Gastrocnemius medialis (tissue), 4 donors: ENCODE results near the gene NKAPL. TPM values are rescaled to one million over a fixed set of nuclear protein-coding genes. Genes with fewer than 3 reads are reported as not detected.

ENCODE experiments used
- ATAC-seq, 2 donors: fragments of 150-250 bp; one replicate each; pipeline ENCODE4 v1.9.1; 2016
- DNase-seq, 2 donors: peaks; one replicate each; pipeline ENCODE4 v3.0.0-alpha.2; 2019
- H3K27ac ChIP-seq, 4 donors: fragments of 200-600 bp; sonication (generic); 1 replicate in 1 of 4; 2 replicates in 3 of 4; pipeline ENCODE4 v1.5.1; 2016 to 2018; ENCODE audit warnings: mild to moderate bottlenecking in 2 of 4, moderate library complexity in 1 of 4
- H3K27me3 ChIP-seq, 3 donors: fragments of 200-600 bp; sonication (generic) in 2 of 3; 1 replicate in 1 of 3; 2 replicates in 2 of 3; pipeline versions ENCODE4 v1.5.1 to v1.6.0; 2016 to 2019; ENCODE audit warnings: mild to moderate bottlenecking in 1 of 3, moderate library complexity in 1 of 3
- H3K36me3 ChIP-seq, 2 donors: fragments of 200-600 bp; sonication (generic) in 1 of 2; one replicate each; pipeline ENCODE4 v1.5.1; 2017 to 2018
- H3K4me1 ChIP-seq, 2 donors: fragments of 200-600 bp; sonication (generic) in 1 of 2; one replicate each; pipeline ENCODE4 v1.5.1; 2016 to 2017; ENCODE audit warnings: mild to moderate bottlenecking in 2 of 2
- H3K4me3 ChIP-seq, 4 donors: fragments of 200-600 bp; sonication (generic) in 3 of 4; 1 replicate in 1 of 4; 2 replicates in 3 of 4; pipeline ENCODE4 v1.5.1; 2016 to 2019; ENCODE audit warnings: mild to moderate bottlenecking in 2 of 4
- H3K9me3 ChIP-seq, 3 donors: fragments of 200-600 bp; sonication (generic) in 2 of 3; 1 replicate in 1 of 3; 2 replicates in 2 of 3; pipeline ENCODE4 v1.5.1; 2016 to 2019
- POLR2A ChIP-seq, 2 donors: fragments of 450-650 bp; IDR thresholded peaks; one replicate each; pipeline ENCODE4 v1.6.1; 2017; ENCODE audit warnings: antibody characterized with exemption in 2 of 2, mild to moderate bottlenecking in 2 of 2, moderate library complexity in 2 of 2
- in situ Hi-C, 4 donors: fragments of 200-750 bp; cut with MboI; loops; one replicate each; pipeline versions ENCODE4 v1.15.0 to v1.8.0; 2017; ENCODE audit warnings: low sequenced_read_pairs in 4 of 4
- intact Hi-C: fragments of 100-400 bp; cut with DNase I; formaldehyde crosslinking; loops from one replicate; pipeline ENCODE4 v1.15.1; 2023; ENCODE audit warnings: low total_unique reads
- total RNA-seq, 4 donors: library from RNA; depleted of rRNA; stranded (reverse); fragments of >200 nt; gene quantifications; one replicate each; pipeline versions ENCODE4 v1.1.0 to v1.2.3, GENCODE V29; 2016
- TF ChIP-seq, protein P1 (sequence below), 5 experiments: fragments of 450-650 bp in 3 of 5; fragments of 200-600 bp in 2 of 5; sonication (generic) in 2 of 5; IDR thresholded peaks in 4 of 5; conservative IDR thresholded peaks in 1 of 5; 1 replicate in 4 of 5; 2 replicates in 1 of 5; pipeline ENCODE4 v1.5.1; 2016 to 2019; ENCODE audit warnings: antibody characterized with exemption in 5 of 5, mild to moderate bottlenecking in 3 of 5, moderate library complexity in 3 of 5

The NKAPL gene
- total RNA-seq, 4 donors from 2014 or later = 1.5 to 10.1 (median 5.6) TPM

GRCh38 chr6:28266563-28266961 is 7.5 kb downstream of the NKAPL start:
- ATAC-seq = no peak
- DNase-seq = no peak
- Histone ChIP-seq H3K4me1 (peaks cover 15 to 27% of the 10 kb centered on the region in 2 donors), H3K4me3 (peak overlapping the region; percentile 70 to 98 (median 92)), H3K27ac (peak overlapping the region; percentile 76 to 81 (median 80)), H3K27me3 (no peaks in the 10 kb centered on the region), H3K9me3 (no peaks in the 10 kb centered on the region), H3K36me3 (peaks cover 0 to under 1% of the 10 kb centered on the region in 2 donors)
- intact Hi-C loops (loop anchor here (2.0 to 5.0 kb wide), 4 partner anchors 71 to 789 kb away; partner anchors contain the start of genes ZKSCAN8 and ZSCAN31), in situ Hi-C loops (loop anchor here in 3 of 4 donors (10.0 to 25.0 kb wide), 3 partner anchors 88 to 132 kb away; partner anchors contain the start of gene ZKSCAN8 (in 1 of the 3))
- TF ChIP-seq, protein P1, sequence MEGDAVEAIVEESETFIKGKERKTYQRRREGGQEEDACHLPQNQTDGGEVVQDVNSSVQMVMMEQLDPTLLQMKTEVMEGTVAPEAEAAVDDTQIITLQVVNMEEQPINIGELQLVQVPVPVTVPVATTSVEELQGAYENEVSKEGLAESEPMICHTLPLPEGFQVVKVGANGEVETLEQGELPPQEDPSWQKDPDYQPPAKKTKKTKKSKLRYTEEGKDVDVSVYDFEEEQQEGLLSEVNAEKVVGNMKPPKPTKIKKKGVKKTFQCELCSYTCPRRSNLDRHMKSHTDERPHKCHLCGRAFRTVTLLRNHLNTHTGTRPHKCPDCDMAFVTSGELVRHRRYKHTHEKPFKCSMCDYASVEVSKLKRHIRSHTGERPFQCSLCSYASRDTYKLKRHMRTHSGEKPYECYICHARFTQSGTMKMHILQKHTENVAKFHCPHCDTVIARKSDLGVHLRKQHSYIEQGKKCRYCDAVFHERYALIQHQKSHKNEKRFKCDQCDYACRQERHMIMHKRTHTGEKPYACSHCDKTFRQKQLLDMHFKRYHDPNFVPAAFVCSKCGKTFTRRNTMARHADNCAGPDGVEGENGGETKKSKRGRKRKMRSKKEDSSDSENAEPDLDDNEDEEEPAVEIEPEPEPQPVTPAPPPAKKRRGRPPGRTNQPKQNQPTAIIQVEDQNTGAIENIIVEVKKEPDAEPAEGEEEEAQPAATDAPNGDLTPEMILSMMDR (IDR thresholded peaks at IDR 0.05 in 4 of 5, conservative IDR thresholded peaks at IDR 0.05 in 1 of 5) = no peak
- TF ChIP-seq POLR2A (IDR thresholded peaks at IDR 0.05) = no peak

GRCh38 chr6:28266962-28267694 is 8.0 kb downstream of the NKAPL start, which contains the start of gene ZSCAN26:
Gene ZSCAN26, plus strand, starts transcription at chr6:28267143. Its CDS starts 4,777 bp downstream, at chr6:28271920.
- peak within 1 kb of the TSS; percentile 70 to 98 (median 92) for H3K4me3 ChIP-seq
- no peaks in the 10 kb centered on the region for H3K27me3 ChIP-seq
- DNase-seq (peak; percentile 64 to 71), ATAC-seq (peak; percentile 97 to 99)
- no peaks in the 10 kb centered on the region for H3K9me3 ChIP-seq
- H3K27ac ChIP-seq = peak within 1 kb of the TSS; percentile 76 to 81 (median 80)
- intact Hi-C loops = loop anchor here (2.0 to 5.0 kb wide), 4 partner anchors 70 to 790 kb away; partner anchors contain the start of genes ZKSCAN8 and ZSCAN31
- peaks cover 15 to 27% of the 10 kb centered on the region in 2 donors for H3K4me1 ChIP-seq
- peaks cover 0 to 6% of the 10 kb centered on the region in 2 donors for H3K36me3 ChIP-seq
- TF ChIP-seq, protein P1 (IDR thresholded peaks at IDR 0.05 in 4 of 5, conservative IDR thresholded peaks at IDR 0.05 in 1 of 5) = no peak
- peak in 1 of 2 donors; percentile 22 for TF ChIP-seq POLR2A (IDR thresholded peaks at IDR 0.05)
- in situ Hi-C loops = loop anchor here in 3 of 4 donors (10.0 to 25.0 kb wide), 3 partner anchors 88 to 132 kb away; partner anchors contain the start of gene ZKSCAN8 (in 1 of the 3)

GRCh38 chr6:28267695-28268059 is 8.6 kb downstream of the NKAPL start:
- DNase-seq (no peak), ATAC-seq (no peak)
- H3K9me3 ChIP-seq = no peaks in the 10 kb centered on the region
- in situ Hi-C loops = loop anchor here in 3 of 4 donors (10.0 to 25.0 kb wide), 3 partner anchors 87 to 133 kb away; partner anchors contain the start of gene ZKSCAN8 (in 1 of the 3)
- no peaks in the 10 kb centered on the region for H3K27me3 ChIP-seq
- TF ChIP-seq, protein P1 (IDR thresholded peaks at IDR 0.05 in 4 of 5, conservative IDR thresholded peaks at IDR 0.05 in 1 of 5) = no peak
- no peak for TF ChIP-seq POLR2A (IDR thresholded peaks at IDR 0.05)
- intact Hi-C loops = loop anchor here (2.0 to 5.0 kb wide), 4 partner anchors 70 to 790 kb away; partner anchors contain the start of genes ZKSCAN8 and ZSCAN31
- H3K4me3 ChIP-seq = peak overlapping the region; percentile 70 to 98 (median 92)
- H3K4me1 ChIP-seq = peaks cover 15 to 27% of the 10 kb centered on the region in 2 donors
- peaks cover 0 to 12% of the 10 kb centered on the region in 2 donors for H3K36me3 ChIP-seq
- peak overlapping the region; percentile 76 to 81 (median 80) for H3K27ac ChIP-seq

DNA sequence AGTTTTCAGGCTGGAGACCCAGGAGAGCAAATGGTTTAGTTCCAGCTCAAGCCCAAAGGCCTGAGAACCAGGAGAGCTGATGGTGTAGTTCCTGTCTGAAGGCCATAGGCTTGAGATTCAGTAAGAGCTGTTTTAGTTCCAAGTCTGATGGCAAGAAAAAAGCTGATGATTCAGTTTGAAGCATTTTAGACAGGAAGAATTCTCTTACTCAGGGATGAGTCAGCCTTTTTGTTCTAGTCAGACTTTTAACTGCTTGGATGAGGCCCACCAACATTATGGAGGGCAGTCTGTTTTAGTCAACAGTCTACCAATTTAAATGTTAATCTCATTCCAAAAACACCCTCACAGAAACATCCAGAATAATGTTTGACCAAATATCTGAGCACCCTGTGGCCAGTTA is 10.4 kb downstream of the NKAPL start:
- no peak for DNase-seq
- H3K27ac ChIP-seq = no peak overlapping the region
- H3K27me3 ChIP-seq = no peaks in the 10 kb centered on the region
- peaks cover 15 to 27% of the 10 kb centered on the region in 2 donors for H3K4me1 ChIP-seq
- in situ Hi-C loops = loop anchor here in 3 of 4 donors (10.0 to 25.0 kb wide), 3 partner anchors 85 to 135 kb away; partner anchors contain the start of gene ZKSCAN8 (in 1 of the 3)
- H3K36me3 ChIP-seq = peaks cover 2 to 30% of the 10 kb centered on the region in 2 donors
- no peak for ATAC-seq
- intact Hi-C loops = loop anchor here (5.0 kb wide), 3 partner anchors 68 to 792 kb away; partner anchors contain the start of genes ZKSCAN8 and ZSCAN31
- no peaks in the 10 kb centered on the region for H3K9me3 ChIP-seq
- no peak overlapping the region for H3K4me3 ChIP-seq
- TF ChIP-seq, protein P1 (IDR thresholded peaks at IDR 0.05 in 4 of 5, conservative IDR thresholded peaks at IDR 0.05 in 1 of 5) = no peak
- TF ChIP-seq POLR2A (IDR thresholded peaks at IDR 0.05) = no peak
